K562 (cell line): ENCODE measurements around the gene MDC1. TPM values are rescaled to one million over a fixed set of nuclear protein-coding genes. Genes with fewer than 3 reads are reported as not detected.
A peak's percentile ranks its signal among the peaks of the same experiment; 100 is the strongest.

Experiments
- MED1 ChIP-seq: sonication (generic); formaldehyde crosslinking; IDR thresholded peaks from 2 replicates; pipeline ENCODE4 v1.8.1; 2023; ENCODE audit warnings: missing genetic modification reagents, borderline replicate concordance
- NEUROD1 ChIP-seq: fragments of 150-350 bp; IDR thresholded peaks from 2 replicates; pipeline ENCODE4 v1.6.1; 2014; ENCODE audit warnings: borderline replicate concordance, low read length, low read depth; ENCODE audit not compliant: partially characterized antibody
- NR4A1 ChIP-seq, 2 experiments: fragments of 250-450 bp in 1 of 2; fragments of 450-650 bp in 1 of 2; sonication (Bioruptor Pico) in 1 of 2; IDR thresholded peaks; 2 replicates each; pipeline versions ENCODE4 v1.4.0 to v1.6.1; 2016 to 2020; ENCODE audit warnings: mild to moderate bottlenecking in 2 of 2, missing compliant biosample characterization in 1 of 2, missing genetic modification characterization in 1 of 2, moderate library complexity in 1 of 2
- OTX1 ChIP-seq: fragments of 450-650 bp; formaldehyde crosslinking; IDR thresholded peaks from 2 replicates; pipeline ENCODE4 v1.4.0; 2022; ENCODE audit warnings: mild to moderate bottlenecking
- POLR2A ChIP-seq: fragments of 450-650 bp; conservative IDR thresholded peaks from 2 replicates; pipeline ENCODE4 v1.6.1; 2016
- POLR2AphosphoS5 ChIP-seq: IDR thresholded peaks from 2 replicates; pipeline ENCODE4 v1.6.1; 2011; ENCODE audit warnings: mild to moderate bottlenecking, low read depth, low read length, moderate library complexity; ENCODE audit not compliant: control insufficient read depth, insufficient read depth
- RUNX1 ChIP-seq: sonication (generic); IDR thresholded peaks from 2 replicates; pipeline ENCODE4 v1.6.1; 2016; ENCODE audit warnings: antibody characterized with exemption, low read depth
- SMAD3 ChIP-seq: fragments of 450-650 bp; formaldehyde crosslinking; conservative IDR thresholded peaks from 2 replicates; pipeline ENCODE4 v1.4.0; 2020; ENCODE audit warnings: mild to moderate bottlenecking
- SRSF3 ChIP-seq: fragments of 200-400 bp; formaldehyde crosslinking; IDR thresholded peaks from 2 replicates; pipeline ENCODE4 v1.6.1; 2016; ENCODE audit warnings: mild to moderate bottlenecking, low read length, moderate library complexity; ENCODE audit not compliant: insufficient read depth
- ZFP30 ChIP-seq: fragments of 250-450 bp; sonication (Bioruptor Pico); IDR thresholded peaks from 2 replicates; pipeline ENCODE4 v1.8.0; 2022; ENCODE audit warnings: moderate library complexity, mild to moderate bottlenecking, inconsistent platforms, borderline replicate concordance
- ZFP36 ChIP-seq: fragments of 150-350 bp; IDR thresholded peaks from 2 replicates; pipeline ENCODE4 v1.6.1; 2018; ENCODE audit warnings: low read length, low read depth; ENCODE audit not compliant: partially characterized antibody
- ZNF584 ChIP-seq: fragments of 200-800 bp; sonication (Bioruptor generic); IDR thresholded peaks from 2 replicates; pipeline ENCODE4 v1.6.1; 2016; ENCODE audit warnings: low read depth, mild to moderate bottlenecking, missing genetic modification characterization, missing compliant biosample characterization
- polyA plus RNA-seq, 8 experiments: library from polyadenylated mRNA; depleted of rRNA in 4 of 8; stranded (reverse) in 5 of 8; unstranded in 3 of 8; fragments of >200 nt; fragmentation: Nextera tagmentation in 2 of 8; fragmentation: Illumina TruSeq in 1 of 8; extraction: Ambion mirVana in 2 of 8; extraction: Trizol in 1 of 8; gene quantifications; 2 replicates each; pipeline versions ENCODE4 v1.2.1 to v1.2.3, GENCODE V29; 2011 to 2014; ENCODE audit warnings: inconsistent platforms in 1 of 8, missing spikeins in 1 of 8
- total RNA-seq, 7 experiments: library from RNA; depleted of rRNA in 6 of 7; stranded (reverse); fragments of >200 nt in 6 of 7; fragmentation: Illumina TruSeq in 2 of 7; extraction: Trizol in 2 of 7; gene quantifications; 2 replicates each; pipeline versions ENCODE4 v1.2.1 to v1.2.3, GENCODE V29; 2011 to 2021; ENCODE audit warnings: low replicate concordance in 1 of 7
- TF ChIP-seq, protein P1 (sequence below), 2 experiments: fragments of 250-450 bp in 1 of 2; fragments of 450-650 bp in 1 of 2; sonication (Bioruptor Pico) in 1 of 2; IDR thresholded peaks; 2 replicates each; pipeline versions ENCODE4 v1.6.1 to v1.8.0; 2016 to 2021; ENCODE audit warnings: mild to moderate bottlenecking in 2 of 2, moderate library complexity in 2 of 2, missing compliant biosample characterization in 1 of 2, missing genetic modification characterization in 1 of 2
- TF ChIP-seq, protein P2 (sequence below): sonication (generic); formaldehyde crosslinking; IDR thresholded peaks from 2 replicates; pipeline ENCODE4 v1.8.1; 2023; ENCODE audit warnings: mild to moderate bottlenecking, missing genetic modification reagents
- TF ChIP-seq, protein P3 (sequence below): fragments of 450-650 bp; formaldehyde crosslinking; conservative IDR thresholded peaks from 2 replicates; pipeline ENCODE4 v1.4.0; 2022; ENCODE audit warnings: mild to moderate bottlenecking, missing genetic modification characterization
- TF ChIP-seq, protein P4 (sequence below): fragments of 450-650 bp; formaldehyde crosslinking; IDR thresholded peaks from 2 replicates; pipeline ENCODE4 v1.4.0; 2020; ENCODE audit warnings: mild to moderate bottlenecking
- TF ChIP-seq, protein P5 (sequence below): sonication (generic); formaldehyde crosslinking; IDR thresholded peaks from 2 replicates; pipeline ENCODE4 v1.9.0; 2022; ENCODE audit warnings: mild to moderate bottlenecking, missing genetic modification reagents
- TF ChIP-seq, protein P6 (sequence below): fragments of 250-450 bp; sonication (Bioruptor Pico); IDR thresholded peaks from 2 replicates; pipeline ENCODE4 v1.9.0; 2021; ENCODE audit warnings: mild to moderate bottlenecking, inconsistent platforms

Gene MDC1
- total and polyA plus RNA-seq, 9 of the 15 experiments (the other 6 are each of a cell fraction or from before 2014, with no cell fraction given), result 8.2 to 114 (median 20.0) TPM

DNA sequence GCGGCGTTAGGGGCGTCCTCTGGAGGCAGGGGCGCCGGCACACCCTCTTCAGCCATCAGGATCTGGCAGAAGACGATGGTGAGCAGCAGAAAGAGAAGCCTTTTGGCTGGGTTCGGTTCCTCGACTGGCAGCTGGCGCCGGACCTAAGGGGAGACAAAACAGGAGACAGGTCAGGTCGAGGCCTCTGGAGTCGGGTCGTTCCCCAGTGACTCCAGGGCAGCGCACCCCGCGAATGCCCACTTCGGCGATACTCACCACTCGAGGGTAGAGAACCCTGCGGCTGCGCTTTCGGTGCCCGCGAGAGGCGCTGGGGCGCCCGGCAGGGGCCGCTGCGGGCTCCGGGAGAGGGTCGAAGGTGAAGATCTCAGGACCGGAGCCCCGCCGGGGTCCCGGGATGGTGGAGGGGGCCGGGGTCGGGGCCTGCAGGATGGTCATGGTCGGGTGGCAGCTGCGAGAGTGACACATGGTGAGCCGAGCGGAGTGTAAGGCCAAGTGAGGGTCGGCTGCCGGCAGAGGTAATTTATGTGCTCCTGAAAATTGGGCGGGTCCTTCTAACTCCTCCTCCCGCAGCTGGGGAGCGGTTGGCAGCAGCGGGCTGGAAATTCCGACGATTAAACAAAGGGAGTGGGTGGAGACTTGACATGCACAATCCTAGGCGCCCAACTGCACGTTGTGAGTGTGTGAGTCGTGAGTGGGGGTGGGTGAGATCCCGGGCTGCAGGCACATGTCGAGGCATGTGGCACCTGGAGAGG, 27.1 kb upstream of the MDC1 start, which contains the start of gene IER3 (continued):
- TF ChIP-seq POLR2AphosphoS5, result peak; percentile 97
- peak; percentile 82; the same call in 1 of the 2 replicates for TF ChIP-seq OTX1
- peak; percentile 98 for TF ChIP-seq POLR2A
- TF ChIP-seq NR4A1 (CRISPR knock-in tag; IDR thresholded peaks at IDR 0.05), result no peak
- TF ChIP-seq NR4A1 (tag; IDR thresholded peaks at IDR 0.05), result 0 out of 2 replicates have a peak, but pooled peaks have one; percentile 69
- TF ChIP-seq, protein P1, sequence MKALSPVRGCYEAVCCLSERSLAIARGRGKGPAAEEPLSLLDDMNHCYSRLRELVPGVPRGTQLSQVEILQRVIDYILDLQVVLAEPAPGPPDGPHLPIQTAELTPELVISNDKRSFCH (CRISPR knock-in tag; IDR thresholded peaks at IDR 0.05), result no peak
- TF ChIP-seq, protein P1 (tag; IDR thresholded peaks at IDR 0.05), result peak; percentile 41
- TF ChIP-seq MED1 (CRISPR knock-in tag), result no peak
- peak; percentile 67; the same call in 1 of the 2 replicates for TF ChIP-seq SMAD3 (CRISPR knock-in tag)
- TF ChIP-seq NEUROD1, result peak; percentile 15
- TF ChIP-seq, protein P2, sequence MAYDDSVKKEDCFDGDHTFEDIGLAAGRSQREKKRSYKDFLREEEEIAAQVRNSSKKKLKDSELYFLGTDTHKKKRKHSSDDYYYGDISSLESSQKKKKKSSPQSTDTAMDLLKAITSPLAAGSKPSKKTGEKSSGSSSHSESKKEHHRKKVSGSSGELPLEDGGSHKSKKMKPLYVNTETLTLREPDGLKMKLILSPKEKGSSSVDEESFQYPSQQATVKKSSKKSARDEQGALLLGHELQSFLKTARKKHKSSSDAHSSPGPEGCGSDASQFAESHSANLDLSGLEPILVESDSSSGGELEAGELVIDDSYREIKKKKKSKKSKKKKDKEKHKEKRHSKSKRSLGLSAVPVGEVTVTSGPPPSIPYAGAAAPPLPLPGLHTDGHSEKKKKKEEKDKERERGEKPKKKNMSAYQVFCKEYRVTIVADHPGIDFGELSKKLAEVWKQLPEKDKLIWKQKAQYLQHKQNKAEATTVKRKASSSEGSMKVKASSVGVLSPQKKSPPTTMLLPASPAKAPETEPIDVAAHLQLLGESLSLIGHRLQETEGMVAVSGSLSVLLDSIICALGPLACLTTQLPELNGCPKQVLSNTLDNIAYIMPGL (CRISPR knock-in tag), result no peak
- TF ChIP-seq, protein P3, sequence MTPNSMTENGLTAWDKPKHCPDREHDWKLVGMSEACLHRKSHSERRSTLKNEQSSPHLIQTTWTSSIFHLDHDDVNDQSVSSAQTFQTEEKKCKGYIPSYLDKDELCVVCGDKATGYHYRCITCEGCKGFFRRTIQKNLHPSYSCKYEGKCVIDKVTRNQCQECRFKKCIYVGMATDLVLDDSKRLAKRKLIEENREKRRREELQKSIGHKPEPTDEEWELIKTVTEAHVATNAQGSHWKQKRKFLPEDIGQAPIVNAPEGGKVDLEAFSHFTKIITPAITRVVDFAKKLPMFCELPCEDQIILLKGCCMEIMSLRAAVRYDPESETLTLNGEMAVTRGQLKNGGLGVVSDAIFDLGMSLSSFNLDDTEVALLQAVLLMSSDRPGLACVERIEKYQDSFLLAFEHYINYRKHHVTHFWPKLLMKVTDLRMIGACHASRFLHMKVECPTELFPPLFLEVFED (CRISPR knock-in tag), result 0 out of 2 replicates have a peak, but pooled peaks have one; percentile 39
- TF ChIP-seq, protein P4, sequence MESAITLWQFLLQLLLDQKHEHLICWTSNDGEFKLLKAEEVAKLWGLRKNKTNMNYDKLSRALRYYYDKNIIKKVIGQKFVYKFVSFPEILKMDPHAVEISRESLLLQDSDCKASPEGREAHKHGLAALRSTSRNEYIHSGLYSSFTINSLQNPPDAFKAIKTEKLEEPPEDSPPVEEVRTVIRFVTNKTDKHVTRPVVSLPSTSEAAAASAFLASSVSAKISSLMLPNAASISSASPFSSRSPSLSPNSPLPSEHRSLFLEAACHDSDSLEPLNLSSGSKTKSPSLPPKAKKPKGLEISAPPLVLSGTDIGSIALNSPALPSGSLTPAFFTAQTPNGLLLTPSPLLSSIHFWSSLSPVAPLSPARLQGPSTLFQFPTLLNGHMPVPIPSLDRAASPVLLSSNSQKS (CRISPR knock-in tag), result 0 out of 2 replicates have a peak, but pooled peaks have one; percentile 55
- TF ChIP-seq SRSF3, result no peak
- TF ChIP-seq ZFP30 (CRISPR knock-in tag), result no peak
- TF ChIP-seq RUNX1, result 0 out of 2 replicates have a peak, but pooled peaks have one; percentile 50
- TF ChIP-seq, protein P5, sequence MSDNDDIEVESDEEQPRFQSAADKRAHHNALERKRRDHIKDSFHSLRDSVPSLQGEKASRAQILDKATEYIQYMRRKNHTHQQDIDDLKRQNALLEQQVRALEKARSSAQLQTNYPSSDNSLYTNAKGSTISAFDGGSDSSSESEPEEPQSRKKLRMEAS, result no peak; the same call in 1 of the 2 replicates
- 0 out of 2 replicates have a peak, but pooled peaks have one; percentile 62 for TF ChIP-seq ZNF584 (CRISPR knock-in tag)
- TF ChIP-seq ZFP36, result peak; percentile 6
- TF ChIP-seq, protein P6, sequence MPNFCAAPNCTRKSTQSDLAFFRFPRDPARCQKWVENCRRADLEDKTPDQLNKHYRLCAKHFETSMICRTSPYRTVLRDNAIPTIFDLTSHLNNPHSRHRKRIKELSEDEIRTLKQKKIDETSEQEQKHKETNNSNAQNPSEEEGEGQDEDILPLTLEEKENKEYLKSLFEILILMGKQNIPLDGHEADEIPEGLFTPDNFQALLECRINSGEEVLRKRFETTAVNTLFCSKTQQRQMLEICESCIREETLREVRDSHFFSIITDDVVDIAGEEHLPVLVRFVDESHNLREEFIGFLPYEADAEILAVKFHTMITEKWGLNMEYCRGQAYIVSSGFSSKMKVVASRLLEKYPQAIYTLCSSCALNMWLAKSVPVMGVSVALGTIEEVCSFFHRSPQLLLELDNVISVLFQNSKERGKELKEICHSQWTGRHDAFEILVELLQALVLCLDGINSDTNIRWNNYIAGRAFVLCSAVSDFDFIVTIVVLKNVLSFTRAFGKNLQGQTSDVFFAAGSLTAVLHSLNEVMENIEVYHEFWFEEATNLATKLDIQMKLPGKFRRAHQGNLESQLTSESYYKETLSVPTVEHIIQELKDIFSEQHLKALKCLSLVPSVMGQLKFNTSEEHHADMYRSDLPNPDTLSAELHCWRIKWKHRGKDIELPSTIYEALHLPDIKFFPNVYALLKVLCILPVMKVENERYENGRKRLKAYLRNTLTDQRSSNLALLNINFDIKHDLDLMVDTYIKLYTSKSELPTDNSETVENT (CRISPR knock-in tag), result 0 out of 2 replicates have a peak, but pooled peaks have one; percentile 38
